NCI-H2029 (cell line): ENCODE measurements around the gene FGD5.

Experiments
- DNase-seq: peaks from one replicate; lab custom pipeline; 2025; lab: John Stamatoyannopoulos, UW

The FGD5 gene

DNA sequence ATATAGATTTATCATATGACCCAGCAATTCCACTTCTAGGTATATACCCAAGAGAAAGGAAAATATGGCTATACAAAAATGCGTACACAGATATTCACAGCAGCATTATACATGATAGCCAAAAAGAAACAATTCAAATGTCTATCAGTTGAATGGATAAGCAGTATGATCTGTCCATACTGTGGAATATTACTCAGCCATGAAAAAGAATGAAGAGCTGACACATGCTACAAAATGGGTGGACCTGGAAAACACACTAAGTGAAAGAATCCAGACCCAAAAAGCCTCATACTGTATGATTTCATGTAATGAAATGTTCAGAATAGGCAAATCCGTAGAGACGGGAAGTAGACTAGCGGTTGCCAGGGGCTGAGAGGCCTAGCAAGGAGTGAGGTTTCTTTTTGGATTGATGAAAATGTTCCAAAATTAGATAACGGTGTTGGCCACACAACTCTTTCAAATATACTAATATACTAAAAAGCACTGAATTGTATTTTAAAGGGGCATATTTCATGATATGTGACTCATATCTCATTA lies 33.4 kb downstream of the FGD5 start:
- no peak for DNase-seq

- no peak for DNase-seq
Observed at GRCh38 chr3:14852717-14853116, 34.0 kb downstream of the FGD5 start.

DNA sequence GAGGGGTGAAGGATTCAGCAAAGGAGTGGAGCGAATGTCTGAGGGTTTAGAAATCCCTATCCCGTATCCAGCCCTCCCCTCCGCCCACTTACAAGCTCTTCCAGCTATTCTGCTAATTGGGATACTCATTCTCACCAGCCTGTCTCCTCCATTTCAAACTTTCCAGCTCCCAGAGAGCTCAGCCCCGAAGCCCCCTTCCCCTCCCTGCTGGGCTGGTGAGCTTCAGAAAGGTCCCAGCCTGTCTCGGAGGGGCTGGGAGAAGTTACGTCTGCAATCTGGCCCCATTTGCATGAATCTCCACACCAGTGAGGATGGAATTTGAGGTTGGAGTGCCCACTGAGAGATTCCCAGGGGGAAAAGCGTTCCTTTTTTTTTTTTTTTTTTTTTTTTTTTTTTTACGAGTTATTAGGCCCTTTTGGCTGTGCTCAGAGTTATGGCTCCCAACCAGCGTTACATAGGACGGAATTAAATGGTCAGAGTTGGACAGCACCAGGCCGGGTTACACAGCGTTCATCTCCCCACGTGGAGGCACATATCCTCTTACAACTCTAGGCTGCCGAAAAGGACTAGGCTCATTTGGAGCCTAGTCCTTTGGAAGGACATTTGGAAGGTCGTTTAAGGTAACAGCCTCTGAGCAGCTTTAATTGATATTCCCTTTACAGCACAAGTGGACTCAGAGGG lies 34.6 kb downstream of the FGD5 start:
- no peak for DNase-seq

DNA sequence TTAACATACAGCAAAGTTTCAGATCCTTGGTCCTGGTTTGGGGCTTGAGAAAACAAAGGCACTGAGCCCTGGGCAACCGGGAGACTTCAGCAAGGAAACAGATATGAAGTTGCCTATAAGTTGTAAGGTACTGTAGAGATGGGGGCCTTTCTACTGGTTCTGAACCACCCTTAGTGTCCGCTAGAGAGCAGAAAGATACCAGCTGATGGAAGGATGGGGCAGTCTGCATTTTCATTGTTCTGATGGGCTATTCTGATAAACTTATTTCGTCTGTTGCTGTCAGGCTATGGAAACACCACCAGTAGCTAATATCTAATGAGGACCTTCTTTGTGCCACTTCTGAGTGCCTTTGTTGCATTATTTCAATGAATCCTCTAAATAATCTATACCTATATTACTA lies 38.7 kb downstream of the FGD5 start:
- no peak for DNase-seq

DNA sequence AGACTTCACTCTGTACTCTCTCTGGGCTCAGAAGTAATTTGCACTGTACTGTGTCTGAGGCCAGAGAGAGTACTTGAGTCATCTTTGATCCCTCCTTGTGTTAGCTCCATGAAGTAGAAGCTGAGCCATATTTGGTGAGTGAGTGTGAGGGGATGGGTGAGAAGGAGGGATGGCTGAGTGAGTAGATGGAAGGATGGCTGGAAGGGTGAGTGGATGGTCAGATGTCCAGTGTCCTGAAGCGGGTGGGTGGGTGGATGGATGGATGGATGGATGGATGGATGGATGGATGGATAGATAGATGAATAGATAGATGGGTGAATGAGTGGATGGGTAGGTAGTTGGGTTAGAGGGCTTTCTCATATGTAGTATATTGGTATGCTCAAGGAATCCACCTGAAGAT lies 39.3 kb downstream of the FGD5 start:
- no peak for DNase-seq

GRCh38 chr3:14859880-14860279 lies 41.1 kb downstream of the FGD5 start:
- no peak for DNase-seq

DNA sequence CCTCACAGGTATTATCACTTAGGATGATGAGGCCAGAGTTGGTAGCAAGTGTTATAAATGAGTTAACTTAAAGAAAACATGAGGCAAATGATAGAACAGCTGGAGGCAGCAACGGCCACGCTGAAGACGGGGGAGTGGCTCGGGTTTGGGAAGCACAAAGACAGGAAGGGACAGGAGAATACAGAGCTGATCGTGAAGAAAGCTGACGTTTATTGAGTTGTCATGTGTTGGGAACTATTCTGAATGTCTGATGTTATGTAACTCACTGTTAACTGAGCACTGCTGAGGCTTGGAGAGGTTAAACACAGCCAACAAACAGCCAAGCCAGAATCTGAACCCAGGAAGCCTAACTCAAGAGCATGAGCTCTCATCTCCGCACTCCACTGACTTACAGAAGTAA lies 42.3 kb downstream of the FGD5 start:
- DNase-seq = no peak

DNA sequence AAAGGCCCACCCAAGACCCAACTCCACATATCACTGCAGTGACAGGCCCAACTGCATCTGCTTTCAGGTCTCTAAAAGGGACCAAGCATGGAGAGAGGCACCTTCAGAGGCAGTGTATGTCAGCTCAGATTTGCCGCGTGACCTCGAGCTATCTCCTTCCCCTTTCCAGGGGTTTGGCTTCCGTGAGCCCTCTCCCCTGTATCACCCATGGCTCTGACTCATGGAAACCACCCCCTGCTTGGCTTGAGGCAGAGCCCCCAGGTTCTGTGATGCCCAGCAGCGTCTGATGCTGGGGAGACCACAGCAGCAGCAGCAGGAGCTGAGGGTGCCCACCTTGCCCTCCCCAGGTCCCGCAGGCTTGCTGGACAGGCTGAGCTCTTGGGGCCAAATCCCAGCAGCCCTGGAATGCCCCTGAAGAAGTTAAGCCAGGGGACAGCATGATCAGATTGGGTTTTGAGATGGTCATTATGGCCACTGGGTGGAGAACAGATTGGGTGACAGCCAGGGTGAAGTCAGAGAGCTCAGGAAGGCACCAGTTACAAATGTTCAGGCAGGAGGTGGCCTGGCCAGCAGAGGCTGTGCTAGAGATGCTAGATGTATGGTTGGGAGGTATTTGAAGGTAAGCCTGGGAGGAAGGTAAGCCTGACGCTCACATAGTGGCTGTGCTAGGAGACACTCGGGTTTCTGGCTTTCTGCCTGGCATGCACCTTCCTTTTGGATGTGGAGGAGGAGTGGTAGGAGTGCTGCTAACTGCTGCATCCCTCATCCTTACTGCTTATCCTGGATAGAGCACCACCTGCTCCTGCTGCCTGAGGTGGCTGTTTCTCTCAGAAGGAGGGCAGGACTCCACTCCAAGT lies 42.9 kb downstream of the FGD5 start:
- DNase-seq = no peak

DNA sequence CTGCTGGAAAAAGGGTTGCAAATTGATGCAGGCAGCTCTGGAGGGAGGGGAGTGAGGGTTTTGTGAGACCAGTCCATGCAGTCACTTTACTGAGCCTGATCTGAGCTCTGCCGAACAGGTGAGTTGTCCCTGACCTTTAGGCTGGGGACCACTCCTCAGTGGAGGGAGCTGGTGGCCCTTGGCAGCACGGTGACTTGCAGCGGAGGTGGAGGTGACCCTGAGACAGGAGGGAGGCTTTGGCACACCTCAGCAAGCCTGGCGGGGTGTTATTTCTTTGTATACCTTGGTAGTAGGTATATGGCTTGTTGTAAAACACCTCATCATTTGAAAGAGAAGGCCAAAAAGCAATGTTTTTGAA lies 43.5 kb downstream of the FGD5 start:
- DNase-seq = no peak

DNA sequence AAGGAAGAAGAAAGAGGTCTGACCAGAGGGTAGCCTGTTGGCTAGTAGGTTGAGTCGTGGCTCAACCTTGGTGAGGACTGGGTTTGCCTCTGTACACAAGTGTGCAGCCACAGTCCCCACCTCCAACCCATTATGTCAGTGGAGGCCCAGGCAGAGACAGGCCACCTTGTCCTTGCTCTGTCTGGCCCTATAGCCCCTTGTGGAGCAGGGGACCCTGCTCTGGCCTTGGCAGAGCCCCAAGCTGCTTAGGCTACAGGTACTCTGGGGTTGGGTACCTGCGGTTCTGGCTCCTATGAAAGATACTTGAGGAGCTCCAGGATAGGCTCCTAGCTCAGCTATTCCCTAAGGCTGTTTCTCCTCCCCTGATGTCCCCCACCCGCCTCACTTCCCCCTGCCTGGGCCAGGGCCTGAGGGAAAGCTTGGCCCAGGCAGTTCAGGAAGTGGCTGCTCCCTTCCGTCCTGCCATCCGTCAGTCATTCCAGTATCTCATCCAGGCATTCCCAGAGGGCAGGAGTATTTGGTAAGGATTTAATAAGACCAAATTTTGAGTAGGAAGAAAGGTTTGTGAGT lies 44.0 kb downstream of the FGD5 start:
- DNase-seq = no peak

DNA sequence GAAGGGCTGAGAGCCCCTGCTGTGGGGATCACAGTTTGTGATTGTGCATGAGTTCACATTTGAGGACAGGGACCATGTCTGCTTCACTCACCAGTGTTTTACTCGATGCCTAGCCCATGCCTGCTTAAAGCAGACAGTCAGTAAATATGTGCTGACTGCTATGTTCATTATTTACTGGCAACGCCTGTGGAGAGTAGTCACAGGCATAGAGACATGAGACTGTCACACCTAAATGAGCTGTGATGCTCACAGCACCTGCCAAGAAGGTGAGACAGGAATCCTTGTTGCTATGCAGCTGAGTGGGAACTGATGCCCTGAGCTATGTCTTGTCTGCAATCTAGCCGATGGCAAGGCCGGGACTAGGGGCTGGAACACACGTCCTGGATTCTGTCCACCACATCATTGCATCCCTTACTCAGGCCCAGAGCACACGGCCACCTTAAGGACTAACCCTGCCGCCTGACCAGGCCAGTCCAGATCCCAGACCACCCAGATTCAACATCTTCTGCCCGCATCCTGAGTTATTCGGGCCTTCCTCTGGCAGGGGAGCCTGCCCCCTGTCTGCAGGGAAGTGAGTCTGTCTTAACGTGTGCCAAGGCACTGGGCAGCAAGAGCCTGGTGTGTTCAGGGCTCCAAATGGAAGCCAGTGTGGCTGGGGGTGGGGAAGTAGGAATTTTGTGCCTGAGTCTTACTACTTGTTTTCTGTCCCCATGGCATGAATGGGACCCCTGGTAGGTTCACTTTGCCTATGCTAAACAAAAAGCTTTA lies 44.8 kb downstream of the FGD5 start:
- no peak for DNase-seq

- no peak for DNase-seq
Observed at GRCh38 chr3:14864131-14864530, 45.4 kb downstream of the FGD5 start.

- no peak for DNase-seq
Observed at GRCh38 chr3:14866627-14867026, 47.9 kb downstream of the FGD5 start.

DNA sequence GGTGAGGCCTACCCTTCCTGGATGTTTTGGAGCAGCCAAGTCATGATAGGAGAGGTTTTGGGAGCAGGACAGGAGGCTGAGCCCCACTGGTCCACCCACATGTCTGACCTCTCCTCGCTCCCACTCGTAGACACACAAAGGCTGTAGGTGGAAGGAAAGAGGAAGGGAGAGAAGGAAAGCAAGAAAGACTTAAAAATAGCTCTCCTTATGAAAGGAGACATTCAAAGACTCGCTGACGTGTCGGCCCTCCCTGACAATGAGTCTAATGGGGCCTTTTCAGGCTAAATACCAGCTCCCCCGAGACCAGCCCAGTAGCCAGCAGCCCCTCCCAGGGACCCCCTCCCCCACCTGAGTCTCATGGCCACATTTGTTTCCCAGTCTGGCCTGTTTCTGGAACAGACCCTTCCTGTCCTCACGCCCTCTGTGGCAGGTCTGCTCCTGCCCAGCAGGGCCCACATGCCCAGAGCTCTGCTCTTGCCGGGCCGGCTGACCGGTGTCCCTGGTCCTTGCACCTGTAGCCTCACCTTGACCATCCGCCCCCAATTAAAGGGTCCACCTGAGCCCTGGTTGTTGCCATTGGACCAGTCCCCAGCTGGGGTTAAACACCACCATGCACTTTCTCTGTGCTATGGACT lies 49.3 kb downstream of the FGD5 start:
- DNase-seq = no peak

- no peak for DNase-seq
Observed at GRCh38 chr3:14869917-14870782, 51.4 kb downstream of the FGD5 start.

GRCh38 chr3:14870783-14871060 lies 52.0 kb downstream of the FGD5 start:
- no peak for DNase-seq

GRCh38 chr3:14871456-14872200 lies 52.9 kb downstream of the FGD5 start:
- no peak for DNase-seq

DNA sequence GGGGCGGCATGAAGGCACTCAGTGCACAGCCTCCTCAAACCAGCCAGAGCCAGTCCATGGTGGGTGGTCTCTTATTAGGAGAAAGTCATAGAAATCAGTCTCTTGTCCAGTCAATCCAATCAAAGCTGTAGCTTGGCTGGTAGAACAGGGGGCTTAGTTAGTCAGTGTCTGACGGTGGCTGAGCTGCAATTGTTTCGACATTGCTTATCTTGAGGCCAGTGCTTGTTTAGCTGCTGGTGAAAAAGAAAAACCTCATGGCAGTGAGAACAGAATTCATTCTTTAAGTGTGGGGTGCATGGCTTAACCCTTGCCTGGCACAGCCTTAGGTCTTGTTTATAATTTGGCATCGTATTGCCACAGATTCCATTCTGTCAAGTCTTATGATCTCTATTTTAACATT lies 53.9 kb downstream of the FGD5 start:
- DNase-seq = no peak

- no peak for DNase-seq
Observed at GRCh38 chr3:14874784-14875183, 56.0 kb downstream of the FGD5 start.

DNA sequence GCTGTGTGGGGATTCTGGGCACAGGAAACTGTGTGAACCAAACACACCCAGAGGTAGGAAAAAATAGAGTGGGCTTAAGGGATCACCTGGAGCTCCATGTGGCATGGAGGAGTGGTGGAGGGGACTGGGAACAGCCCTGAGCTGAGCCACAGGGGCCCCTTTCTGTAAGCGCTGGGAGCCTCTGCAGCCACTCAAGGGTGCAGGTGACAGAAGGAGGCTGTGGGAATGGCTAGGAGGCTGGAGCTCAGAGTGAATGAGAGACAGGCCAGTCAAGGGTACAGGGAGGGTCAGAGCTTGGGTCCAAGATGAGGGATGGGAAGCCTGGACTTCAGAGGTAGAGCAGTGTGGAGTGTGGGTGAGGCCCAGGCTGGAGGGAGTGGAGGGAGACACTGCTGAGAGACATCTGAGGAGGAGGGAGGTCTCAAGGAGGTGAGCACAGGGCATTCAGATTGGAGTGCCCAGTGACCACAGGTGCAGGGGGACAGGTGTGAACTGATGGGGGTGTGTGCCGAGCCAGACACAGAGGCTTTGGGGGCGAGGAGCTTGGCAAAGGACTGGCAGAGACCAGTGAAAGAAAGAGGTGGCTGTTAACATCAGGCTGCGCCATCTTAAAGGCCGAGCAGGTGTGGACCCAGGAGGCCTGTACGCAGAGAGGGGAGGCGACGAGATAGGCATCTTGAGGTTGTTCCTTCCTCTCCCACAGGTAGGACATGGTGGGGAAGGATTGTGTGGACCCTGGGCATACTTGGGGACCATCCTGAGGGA lies 56.8 kb downstream of the FGD5 start:
- DNase-seq = no peak
